SKM-1 (cell line): ENCODE data around the gene ATP1B3.
"Not testable (repeated sequence)": the region's sequence is repeated elsewhere in the genome, so short reads cannot be mapped to it uniquely, and the experiment has no call there.

Experiments
- DNase-seq: peaks from one replicate; lab custom pipeline; 2025; ENCODE audit not compliant: unreplicated experiment; lab: John Stamatoyannopoulos, UW

Gene ATP1B3

GRCh38 chr3:141860086-141860669, 16.3 kb upstream of the ATP1B3 start:
- no peak for DNase-seq

GRCh38 chr3:141860766-141861513, 15.5 kb upstream of the ATP1B3 start:
- DNase-seq = no peak

GRCh38 chr3:141862279-141862816, 14.1 kb upstream of the ATP1B3 start:
- DNase-seq = no peak

GRCh38 chr3:141863491-141863890, 13.0 kb upstream of the ATP1B3 start:
- peak; percentile 58 for DNase-seq

- no peak for DNase-seq
Measured at GRCh38 chr3:141864281-141864970, 12.0 kb upstream of the ATP1B3 start.

- DNase-seq = no peak
Measured at GRCh38 chr3:141865101-141865500, 11.3 kb upstream of the ATP1B3 start.

GRCh38 chr3:141870091-141870687, 6.3 kb upstream of the ATP1B3 start:
- DNase-seq = no peak

- peak; percentile 83 for DNase-seq
Measured at GRCh38 chr3:141875374-141875892, 1.0 kb upstream of the ATP1B3 start.

GRCh38 chr3:141875893-141876380, 506 bp upstream of the ATP1B3 start:
- DNase-seq = no peak

- no peak for DNase-seq
Measured at GRCh38 chr3:141876891-141877621, 613 bp downstream of the ATP1B3 start.

GRCh38 chr3:141877911-141878310, 1.5 kb downstream of the ATP1B3 start:
- DNase-seq = no peak

- DNase-seq = no peak
Measured at GRCh38 chr3:141878326-141878725, 1.9 kb downstream of the ATP1B3 start.

GRCh38 chr3:141878817-141879216, 2.4 kb downstream of the ATP1B3 start:
- no peak for DNase-seq

GRCh38 chr3:141881702-141882101, 5.3 kb downstream of the ATP1B3 start:
- DNase-seq = no peak

GRCh38 chr3:141887051-141887450, 10.6 kb downstream of the ATP1B3 start:
- no peak for DNase-seq

GRCh38 chr3:141888548-141888947, 12.1 kb downstream of the ATP1B3 start:
- DNase-seq = not testable (repeated sequence)

GRCh38 chr3:141894524-141895176, 18.2 kb downstream of the ATP1B3 start:
- DNase-seq = no peak

- DNase-seq = no peak
Measured at GRCh38 chr3:141895731-141896130, 19.3 kb downstream of the ATP1B3 start.

- DNase-seq = no peak
Measured at GRCh38 chr3:141898908-141899307, 22.5 kb downstream of the ATP1B3 start.

- DNase-seq = no peak
Measured at GRCh38 chr3:141900343-141900742, 23.9 kb downstream of the ATP1B3 start.
